GM18502 (cell line): ENCODE measurements around the gene OR51A4.
"Not testable (repeated sequence)": the region's sequence is repeated elsewhere in the genome, so short reads cannot be mapped to it uniquely, and the experiment has no call there.

Experiments
- ATAC-seq: cut with Tn5 transposase; IDR thresholded peaks from one replicate; pipeline ENCODE4 v1.9.1; 2021; ENCODE audit warnings: mild to moderate bottlenecking; ENCODE audit not compliant: unreplicated experiment, poor library complexity

Gene OR51A4

DNA sequence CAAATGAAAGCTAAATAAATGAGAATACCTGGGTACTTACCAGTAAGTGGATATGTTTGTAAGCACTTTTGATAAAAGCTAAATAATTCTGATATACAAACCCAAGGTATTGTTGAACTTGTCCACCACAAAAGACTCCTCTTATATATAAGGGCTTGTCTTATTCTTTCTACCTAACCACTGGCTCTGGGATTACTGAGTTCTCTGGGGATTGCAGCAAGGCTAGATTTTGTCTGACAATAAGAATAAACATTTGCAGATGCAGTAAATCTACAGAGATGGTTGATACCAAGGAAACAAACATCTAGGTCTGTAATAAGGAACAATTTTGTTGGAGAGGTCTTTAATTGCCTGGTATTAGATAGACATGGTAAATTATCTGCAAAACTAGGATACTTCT is at the start of gene OR51A4:
Gene OR51A4 (minus strand): TSS at position 101 of the 400 bp plus-strand sequence. CDS start 505 bp downstream, outside the sequence.
- no peak for ATAC-seq

- no peak for ATAC-seq
Observed at GRCh38 chr11:4994551-4994950, 47.1 kb upstream of the OR51A4 start, which contains the start of gene OR51L1. Gene OR51L1 (plus strand): TSS chr11:4994851. CDS start chr11:4998983, 4,132 bp downstream.

DNA sequence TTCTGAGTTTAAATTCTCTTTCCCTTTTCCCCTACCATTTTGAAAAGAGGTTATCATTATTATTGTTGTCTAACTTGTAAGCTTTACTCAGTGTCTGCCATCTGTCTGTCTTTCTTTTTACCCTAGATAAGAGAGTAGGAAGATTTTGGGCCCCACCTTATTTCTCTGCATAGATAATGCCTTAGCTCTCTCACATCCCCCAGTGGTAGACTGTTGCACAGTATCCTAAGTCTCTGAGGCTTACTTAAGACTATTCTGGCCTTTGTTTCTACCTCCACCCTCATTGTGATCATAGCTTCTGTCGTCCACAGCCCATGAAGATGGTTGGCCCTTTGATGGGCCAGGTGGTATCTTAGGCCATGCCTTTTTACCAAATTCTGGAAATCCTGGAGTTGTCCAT is 43.7 kb upstream of the OR51A4 start:
- ATAC-seq, result no peak

DNA sequence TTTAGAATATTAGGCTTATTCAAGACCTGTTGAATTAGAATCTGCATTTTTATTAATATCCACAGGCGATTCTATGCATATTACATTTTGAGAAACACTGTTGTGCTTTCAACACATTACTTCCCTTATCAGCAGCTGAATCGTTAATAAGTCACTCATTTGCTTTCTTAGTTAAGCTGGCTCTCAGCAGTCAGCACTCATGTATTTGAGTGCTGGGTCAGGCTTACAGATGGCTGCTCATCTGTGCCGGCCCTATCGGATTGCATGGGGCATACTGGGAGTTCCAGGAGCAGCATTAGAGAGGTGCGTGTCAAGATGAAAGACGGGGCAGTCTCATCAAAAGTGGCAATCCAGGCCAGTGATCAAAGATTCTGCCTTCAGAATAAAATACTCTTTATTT is 36.4 kb upstream of the OR51A4 start:
- ATAC-seq, result no peak

DNA sequence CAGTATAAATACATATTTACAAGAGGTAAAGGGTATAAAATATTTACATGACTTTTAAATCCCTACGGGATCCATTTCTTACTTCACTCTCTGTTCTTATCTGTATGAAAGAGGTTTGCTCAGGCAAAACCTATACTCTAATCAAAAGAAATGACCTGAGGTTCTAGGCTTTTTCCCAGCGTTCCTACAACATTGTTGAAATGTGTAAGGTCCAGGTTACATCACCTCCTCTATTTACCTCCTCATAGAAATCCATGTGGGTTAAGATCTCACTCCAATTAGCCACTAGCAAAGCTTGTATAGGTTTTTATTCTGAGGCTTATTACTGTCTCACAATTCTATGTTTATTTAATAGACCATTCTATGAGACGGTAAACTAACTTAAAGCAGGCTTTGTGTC is 35.3 kb upstream of the OR51A4 start:
- no peak for ATAC-seq

- ATAC-seq, result no peak
Observed at GRCh38 chr11:4979036-4979435, 31.6 kb upstream of the OR51A4 start.

- ATAC-seq, result no peak
Observed at GRCh38 chr11:4975436-4975835, 28.0 kb upstream of the OR51A4 start.

DNA sequence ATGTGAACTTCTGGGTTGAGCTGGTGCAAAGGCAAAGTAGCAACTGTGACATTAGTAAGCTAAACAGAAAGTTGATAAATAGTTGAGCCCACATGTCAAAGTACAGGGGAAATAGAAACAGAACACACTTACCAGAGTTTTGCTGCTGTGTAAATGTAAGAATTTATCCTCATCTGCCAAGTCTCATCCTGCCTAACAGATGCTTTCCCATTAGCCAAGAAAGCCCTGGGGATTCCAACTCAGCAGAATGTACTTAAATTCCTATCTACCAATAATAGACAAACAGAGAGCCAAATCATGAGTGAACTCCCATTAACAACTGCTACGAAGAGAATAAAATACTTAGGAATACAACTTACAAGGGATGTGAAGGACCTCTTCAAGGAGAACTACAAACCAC is 15.4 kb upstream of the OR51A4 start:
- no peak for ATAC-seq

DNA sequence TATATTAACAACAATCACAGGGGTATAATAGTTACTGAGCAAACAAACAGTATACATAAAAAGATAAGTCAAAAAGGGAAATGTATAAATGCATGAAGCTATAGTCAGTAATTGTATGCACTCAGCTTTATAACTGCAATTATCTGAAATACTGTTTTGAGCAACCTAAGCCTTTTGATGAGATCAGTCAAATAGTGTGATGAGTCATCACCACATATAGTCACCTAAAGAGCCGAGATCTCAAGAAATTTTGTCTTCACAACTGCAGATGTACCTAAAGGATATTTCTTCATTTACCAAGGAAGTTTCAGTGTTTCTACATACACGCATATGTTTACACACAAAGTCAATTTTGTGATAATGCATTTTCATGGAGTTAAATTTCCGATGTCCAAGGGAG is 13.5 kb upstream of the OR51A4 start:
- ATAC-seq, result no peak

DNA sequence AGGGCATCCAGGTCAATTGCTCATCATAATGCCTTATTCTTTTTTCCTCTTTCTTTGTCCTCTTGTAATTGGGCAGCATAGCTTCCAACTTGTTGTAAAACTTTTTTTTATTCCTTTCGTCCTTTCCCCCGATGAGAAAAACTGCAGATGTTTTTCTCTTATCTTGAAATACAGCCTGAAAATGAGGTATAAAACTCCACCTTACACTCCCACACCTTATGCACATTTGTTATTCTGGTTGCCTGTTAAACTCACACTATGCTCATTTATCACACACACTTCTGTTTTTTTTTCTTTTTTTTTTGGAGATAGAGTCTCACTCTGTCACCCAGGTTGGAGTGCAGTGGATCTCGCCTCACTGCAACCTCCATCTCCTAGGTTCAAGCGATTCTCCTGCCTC is 10.0 kb upstream of the OR51A4 start:
- no peak for ATAC-seq

- ATAC-seq, result not testable (repeated sequence)
Observed at GRCh38 chr11:4955613-4956012, 8.2 kb upstream of the OR51A4 start, which contains the start of gene OR51A2. Gene OR51A2 (minus strand): TSS chr11:4955713. CDS start chr11:4955713, 0 bp downstream.

GRCh38 chr11:4936745-4937144 is 10.7 kb downstream of the OR51A4 start:
- ATAC-seq, result no peak

DNA sequence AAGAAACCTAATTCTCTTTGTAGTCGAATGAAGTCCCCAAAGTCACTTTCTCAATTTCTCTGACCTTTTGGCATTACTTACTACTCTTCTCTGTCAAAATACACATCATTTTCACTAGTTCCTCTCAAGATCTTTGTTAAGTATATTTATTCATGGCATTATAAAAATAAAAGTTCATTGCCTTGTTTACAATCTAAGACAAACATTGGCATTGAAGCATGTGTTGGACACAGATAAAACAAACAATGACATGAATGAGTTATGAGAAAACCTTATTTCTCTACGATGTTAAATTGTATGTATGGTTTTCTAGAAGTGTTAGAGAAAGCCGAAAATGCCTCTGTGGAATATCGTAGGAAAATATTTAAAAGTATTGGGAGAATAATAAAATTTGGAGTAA is 14.7 kb downstream of the OR51A4 start:
- ATAC-seq, result no peak

GRCh38 chr11:4926608-4927007 is 20.8 kb downstream of the OR51A4 start:
- no peak for ATAC-seq

- no peak for ATAC-seq
Observed at GRCh38 chr11:4924239-4924638, 23.2 kb downstream of the OR51A4 start, which contains the start of gene OR51G1. Gene OR51G1 (minus strand): TSS chr11:4924339. CDS start chr11:4924339, 0 bp downstream.

DNA sequence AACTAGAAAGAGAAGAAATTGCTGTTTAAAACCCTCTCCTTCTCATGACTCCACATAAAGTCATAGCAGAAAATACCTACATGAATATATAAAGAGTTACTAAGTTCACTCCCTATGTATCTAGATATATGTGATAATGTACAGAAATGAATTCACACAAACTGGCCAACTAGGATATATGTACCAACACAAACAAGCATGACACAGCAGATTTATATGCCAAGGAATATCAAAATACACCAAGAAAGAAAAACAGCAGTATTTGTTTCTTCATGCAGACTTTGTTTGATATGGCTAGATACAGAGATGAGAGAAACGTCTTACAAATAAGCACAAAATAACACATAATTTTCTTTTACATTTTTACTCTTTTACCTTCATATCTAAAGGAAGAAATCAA is 25.1 kb downstream of the OR51A4 start:
- no peak for ATAC-seq

DNA sequence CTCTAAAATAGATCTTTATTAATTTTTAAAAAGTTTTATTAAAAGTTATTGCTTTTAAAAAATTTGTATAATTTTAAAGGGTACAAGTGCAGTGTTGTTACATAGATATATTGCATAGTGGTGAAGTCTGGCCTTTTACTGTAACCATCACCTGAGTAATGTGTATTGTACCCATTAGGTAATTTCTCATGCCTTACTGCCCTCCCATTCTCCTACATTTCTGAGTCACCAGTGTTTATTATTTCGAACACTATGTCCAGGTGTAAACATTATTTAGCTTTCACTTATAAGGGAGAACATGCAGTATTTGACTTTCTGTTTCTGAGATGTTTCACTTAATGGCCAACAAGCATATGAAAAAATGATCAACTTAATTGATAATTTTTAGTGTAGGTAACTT is 25.6 kb downstream of the OR51A4 start:
- no peak for ATAC-seq

DNA sequence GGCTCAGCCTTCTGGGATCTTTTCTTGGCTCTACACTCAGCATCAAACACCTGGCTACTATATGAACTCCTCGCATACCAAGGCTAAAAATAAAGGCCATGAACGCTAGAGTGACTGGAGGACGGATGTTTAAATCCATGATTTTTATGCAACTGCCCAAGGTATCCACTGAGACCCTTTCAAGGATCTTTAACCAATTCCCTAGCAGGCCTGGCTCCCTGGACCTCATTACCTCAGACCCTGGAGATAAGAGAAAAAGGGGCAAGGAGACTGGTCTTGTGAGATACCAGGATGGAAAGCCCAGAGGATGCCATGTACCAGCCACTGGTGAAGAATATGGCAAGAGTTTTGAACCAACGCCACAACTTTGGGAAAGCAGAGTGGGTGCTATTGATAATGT is 28.2 kb downstream of the OR51A4 start, which contains the start of gene OR51G2:
Gene OR51G2 (minus strand): TSS at position 101 of the 400 bp plus-strand sequence. CDS start 3,687 bp downstream, outside the sequence.
- no peak for ATAC-seq

GRCh38 chr11:4916581-4916980 is 30.8 kb downstream of the OR51A4 start:
- ATAC-seq, result no peak

GRCh38 chr11:4903484-4903883 is 43.9 kb downstream of the OR51A4 start, which contains the start of gene OR51A7:
Gene OR51A7 (plus strand): TSS chr11:4903783. CDS start chr11:4907370, 3,587 bp downstream.
- no peak for ATAC-seq
